Tibial artery (tissue), 4 donors: ENCODE data around the gene GLP2R.

Experiments used
- DNase-seq, 2 donors: peaks; one replicate each; pipeline ENCODE4 v3.0.0-alpha.2; 2019
- H3K27ac ChIP-seq, 2 donors: fragments of 200-600 bp; sonication (generic) in 1 of 2; 1 replicate in 1 of 2; 2 replicates in 1 of 2; pipeline ENCODE4 v1.5.1; 2018 to 2019; ENCODE audit warnings: mild to moderate bottlenecking in 1 of 2
- H3K27me3 ChIP-seq, 2 donors: fragments of 200-600 bp; sonication (generic) in 1 of 2; one replicate each; pipeline versions ENCODE4 v1.5.1 to v1.6.0; 2016 to 2019
- H3K36me3 ChIP-seq, 3 donors: fragments of 200-600 bp; sonication (generic) in 2 of 3; one replicate each; pipeline ENCODE4 v1.5.1; 2016 to 2019; ENCODE audit warnings: mild to moderate bottlenecking in 2 of 3
- H3K4me1 ChIP-seq, 4 donors: fragments of 200-600 bp; sonication (generic) in 2 of 4; 1 replicate in 3 of 4; 2 replicates in 1 of 4; pipeline ENCODE4 v1.5.1; 2016 to 2019
- H3K4me3 ChIP-seq, 2 donors: fragments of 200-600 bp; sonication (generic) in 1 of 2; 1 replicate in 1 of 2; 2 replicates in 1 of 2; pipeline ENCODE4 v1.5.1; 2018 to 2019; ENCODE audit warnings: mild to moderate bottlenecking in 2 of 2
- H3K9me3 ChIP-seq, 3 donors: fragments of 200-600 bp; sonication (generic) in 1 of 3; one replicate each; pipeline ENCODE4 v1.5.1; 2016 to 2019
- intact Hi-C: fragments of 100-400 bp; cut with DNase I; formaldehyde crosslinking; loops from one replicate; pipeline ENCODE4 v1.15.0; 2023; ENCODE audit warnings: low total_unique reads
- TF ChIP-seq, protein P1 (sequence below), 2 experiments: fragments of 200-600 bp in 1 of 2; fragments of 450-650 bp in 1 of 2; IDR thresholded peaks; one replicate each; pipeline ENCODE4 v1.5.1; 2017 to 2019; ENCODE audit warnings: antibody characterized with exemption in 2 of 2, mild to moderate bottlenecking in 1 of 2, moderate library complexity in 1 of 2

The GLP2R gene

DNA sequence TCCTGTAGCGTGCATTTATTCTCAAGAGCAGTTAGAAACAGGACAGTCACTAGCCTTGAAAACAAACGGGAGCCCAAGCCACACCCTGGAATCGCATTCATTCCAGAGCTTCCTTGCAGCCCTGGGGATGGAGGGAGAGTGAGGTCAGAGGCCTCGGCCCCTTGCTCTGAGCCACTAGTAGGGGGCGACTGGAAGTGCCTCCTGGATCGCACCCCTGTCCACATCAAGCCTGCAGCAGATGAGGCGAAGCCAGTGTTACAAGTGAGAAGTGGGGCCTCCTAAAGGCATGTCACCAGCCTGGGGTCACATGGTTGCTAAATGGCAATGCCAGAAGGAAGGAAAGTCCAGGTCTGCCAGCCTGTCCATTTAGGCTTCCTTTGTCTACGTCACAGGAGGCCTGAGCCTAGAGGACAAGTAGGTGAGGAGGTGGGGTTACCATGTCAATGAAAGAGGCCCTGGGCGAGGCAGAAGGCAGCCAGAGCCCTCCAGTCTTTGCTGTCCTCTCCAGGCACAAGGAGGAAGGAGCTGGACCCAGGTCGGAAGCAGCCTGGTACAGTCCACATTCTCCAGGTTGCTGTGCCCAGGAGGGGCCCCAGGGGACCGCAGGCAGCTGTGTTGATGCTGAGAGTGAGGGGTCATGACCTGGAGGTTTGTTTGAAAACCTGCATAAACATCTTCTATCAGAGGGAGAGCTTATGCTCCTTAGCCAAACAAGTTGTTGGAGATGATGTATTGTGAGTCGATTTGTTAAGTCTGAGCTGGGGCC lies 82.3 kb downstream of the GLP2R start:
- DNase-seq = no peak
- intact Hi-C loops = no loop called here

DNA sequence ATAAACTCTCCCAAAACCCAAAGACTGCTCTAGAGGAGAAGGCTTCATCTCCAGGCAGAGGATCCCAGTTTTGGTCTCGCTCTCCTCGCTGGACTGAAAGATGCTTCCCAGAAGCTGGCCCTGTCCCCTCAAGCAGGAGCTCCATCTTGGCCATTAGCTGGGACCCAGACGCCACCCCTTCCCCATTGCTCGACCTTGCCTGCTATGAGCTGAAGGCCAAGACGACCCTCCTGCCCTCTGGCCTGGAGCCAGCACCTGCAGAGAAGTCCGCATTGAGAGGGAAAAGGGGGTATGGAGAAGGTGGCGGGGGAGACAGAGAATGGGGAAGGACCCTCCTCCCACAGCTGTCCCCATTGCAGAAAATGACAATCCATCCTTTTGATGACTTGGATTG lies 82.9 kb downstream of the GLP2R start:
- H3K4me3 ChIP-seq = no peak overlapping the region
- no peak overlapping the region for H3K27ac ChIP-seq
- no peaks in the 10 kb centered on the region for H3K9me3 ChIP-seq
- TF ChIP-seq, protein P1, sequence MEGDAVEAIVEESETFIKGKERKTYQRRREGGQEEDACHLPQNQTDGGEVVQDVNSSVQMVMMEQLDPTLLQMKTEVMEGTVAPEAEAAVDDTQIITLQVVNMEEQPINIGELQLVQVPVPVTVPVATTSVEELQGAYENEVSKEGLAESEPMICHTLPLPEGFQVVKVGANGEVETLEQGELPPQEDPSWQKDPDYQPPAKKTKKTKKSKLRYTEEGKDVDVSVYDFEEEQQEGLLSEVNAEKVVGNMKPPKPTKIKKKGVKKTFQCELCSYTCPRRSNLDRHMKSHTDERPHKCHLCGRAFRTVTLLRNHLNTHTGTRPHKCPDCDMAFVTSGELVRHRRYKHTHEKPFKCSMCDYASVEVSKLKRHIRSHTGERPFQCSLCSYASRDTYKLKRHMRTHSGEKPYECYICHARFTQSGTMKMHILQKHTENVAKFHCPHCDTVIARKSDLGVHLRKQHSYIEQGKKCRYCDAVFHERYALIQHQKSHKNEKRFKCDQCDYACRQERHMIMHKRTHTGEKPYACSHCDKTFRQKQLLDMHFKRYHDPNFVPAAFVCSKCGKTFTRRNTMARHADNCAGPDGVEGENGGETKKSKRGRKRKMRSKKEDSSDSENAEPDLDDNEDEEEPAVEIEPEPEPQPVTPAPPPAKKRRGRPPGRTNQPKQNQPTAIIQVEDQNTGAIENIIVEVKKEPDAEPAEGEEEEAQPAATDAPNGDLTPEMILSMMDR (IDR thresholded peaks at IDR 0.05) = no peak
- peaks cover 0 to 13% of the 10 kb centered on the region in 2 donors for H3K27me3 ChIP-seq
- intact Hi-C loops = no loop called here
- H3K4me1 ChIP-seq = no peaks in the 10 kb centered on the region
- DNase-seq = no peak
- no peaks in the 10 kb centered on the region for H3K36me3 ChIP-seq

More for the DNA sequence above, 82.3 kb downstream of the GLP2R start:
- H3K9me3 ChIP-seq = no peaks in the 10 kb centered on the region
- TF ChIP-seq, protein P1 (IDR thresholded peaks at IDR 0.05) = no peak
- H3K4me1 ChIP-seq = no peaks in the 10 kb centered on the region
- peaks cover 0 to 13% of the 10 kb centered on the region in 2 donors for H3K27me3 ChIP-seq
- no peaks in the 10 kb centered on the region for H3K36me3 ChIP-seq
- no peak overlapping the region for H3K4me3 ChIP-seq
- no peak overlapping the region for H3K27ac ChIP-seq

DNA sequence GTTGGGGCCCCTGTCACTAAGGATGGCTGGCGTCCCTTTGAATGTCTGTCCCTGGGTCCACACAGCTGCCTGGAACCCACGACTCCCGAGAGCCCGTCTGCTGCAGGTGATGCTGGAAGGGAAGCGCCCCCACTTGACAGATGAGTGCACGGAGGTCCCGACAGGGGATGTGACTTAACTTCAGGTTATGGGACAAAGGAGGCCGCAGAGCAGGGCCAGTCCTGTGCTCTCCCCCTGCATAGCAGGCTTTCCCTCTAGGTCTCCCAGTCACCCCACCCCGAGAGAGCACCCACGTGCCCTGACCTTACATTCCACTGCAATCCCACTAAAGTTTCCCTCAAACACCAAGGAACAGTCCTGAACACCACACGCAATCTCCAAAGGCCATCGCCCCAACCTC lies 85.4 kb downstream of the GLP2R start:
- no peaks in the 10 kb centered on the region for H3K9me3 ChIP-seq
- H3K4me1 ChIP-seq = no peaks in the 10 kb centered on the region
- TF ChIP-seq, protein P1 (IDR thresholded peaks at IDR 0.05) = no peak
- intact Hi-C loops = no loop called here
- H3K4me3 ChIP-seq = no peak overlapping the region
- no peak for DNase-seq
- peaks cover 0 to 4% (median 4%) of the 10 kb centered on the region in 3 donors for H3K36me3 ChIP-seq
- H3K27ac ChIP-seq = no peak overlapping the region
- peaks cover 0 to 5% of the 10 kb centered on the region in 2 donors for H3K27me3 ChIP-seq

DNA sequence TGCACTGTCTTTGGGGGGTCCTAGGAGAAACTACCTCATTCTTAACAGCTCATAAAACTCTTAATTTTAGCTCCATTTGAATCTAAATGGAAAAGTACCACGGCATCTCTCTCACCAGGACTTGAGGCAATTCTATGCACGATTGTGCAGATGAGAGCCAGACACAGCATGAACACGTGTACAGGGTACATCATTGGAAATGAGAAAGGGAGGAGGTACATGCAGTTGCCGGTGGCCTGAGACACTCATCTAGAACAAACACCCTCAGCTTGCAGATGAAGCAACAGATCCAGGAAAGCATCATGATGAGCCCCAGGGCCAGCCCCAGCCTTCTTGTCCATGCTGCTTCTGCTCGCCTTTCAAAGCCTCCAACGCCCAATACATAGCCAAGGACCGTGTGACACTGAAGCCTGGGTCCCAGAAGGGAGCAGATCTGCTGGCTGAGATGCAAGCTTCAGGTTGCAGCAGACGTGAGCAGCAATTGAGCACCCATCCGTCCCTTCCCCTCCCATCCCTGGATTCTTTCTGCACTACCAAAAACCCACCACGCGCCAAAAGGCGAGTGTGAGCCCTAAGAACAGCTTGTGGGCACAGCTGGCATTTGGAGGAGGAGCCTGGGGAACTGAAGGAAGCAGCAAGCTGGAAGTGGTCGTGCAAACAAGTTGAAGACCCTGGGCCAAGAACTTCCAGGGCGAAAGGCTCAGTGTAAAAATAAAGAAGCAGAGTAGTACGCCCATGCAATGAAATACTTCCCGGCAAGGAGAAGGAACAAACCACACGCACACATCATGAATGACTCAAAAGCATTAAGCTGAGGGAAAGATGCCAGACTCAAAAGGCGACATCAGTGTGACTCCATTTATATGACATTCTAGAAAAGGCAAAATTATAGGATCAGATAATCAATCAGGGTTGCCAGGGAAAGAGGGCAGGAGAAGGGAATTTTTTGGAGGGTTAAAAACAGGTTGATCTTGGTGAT lies 86.7 kb downstream of the GLP2R start:
- Histone ChIP-seq H3K27ac (no peak overlapping the region), H3K4me3 (no peak overlapping the region), H3K36me3 (peaks cover 0 to 17% (median 13%) of the 10 kb centered on the region in 3 donors), H3K4me1 (no peaks in the 10 kb centered on the region), H3K9me3 (no peaks in the 10 kb centered on the region), H3K27me3 (peaks cover 0 to 5% of the 10 kb centered on the region in 2 donors)
- TF ChIP-seq, protein P1 (IDR thresholded peaks at IDR 0.05) = no peak
- intact Hi-C loops = no loop called here
- no peak for DNase-seq

DNA sequence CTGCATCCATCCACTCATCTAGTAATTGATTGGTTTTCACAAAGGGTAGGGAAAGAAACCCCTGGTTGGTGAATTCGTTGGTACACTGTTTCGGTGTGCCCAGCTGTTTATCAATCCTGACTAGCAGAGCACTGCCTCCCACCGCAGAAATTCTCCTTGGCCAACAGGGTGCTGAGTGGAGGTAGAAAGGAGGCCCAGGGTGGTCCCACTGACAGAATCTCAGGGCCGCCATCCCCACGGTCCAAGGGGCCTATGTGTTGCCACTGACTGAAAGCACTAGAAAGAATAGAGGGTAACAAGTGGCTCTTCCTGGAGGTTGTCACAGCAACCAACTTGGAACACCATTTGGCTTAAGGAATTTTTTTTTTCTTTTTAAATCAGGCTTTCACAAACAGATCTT lies 87.8 kb downstream of the GLP2R start:
- intact Hi-C loops = no loop called here

More for the DNA sequence above, 87.8 kb downstream of the GLP2R start:
- H3K27me3 ChIP-seq = peaks cover 0 to 5% of the 10 kb centered on the region in 2 donors
- no peaks in the 10 kb centered on the region for H3K9me3 ChIP-seq
- TF ChIP-seq, protein P1 (IDR thresholded peaks at IDR 0.05) = no peak
- H3K4me1 ChIP-seq = no peaks in the 10 kb centered on the region
- no peak overlapping the region for H3K4me3 ChIP-seq
- DNase-seq = no peak
- H3K27ac ChIP-seq = no peak overlapping the region
- peaks cover 0 to 22% (median 14%) of the 10 kb centered on the region in 3 donors for H3K36me3 ChIP-seq
